Gastroesophageal sphincter (tissue), 4 donors: ENCODE results near the gene DECR2. TPM values are rescaled to one million over a fixed set of nuclear protein-coding genes. Genes with fewer than 3 reads are reported as not detected.

ENCODE experiments used
- ATAC-seq: fragments of 150-250 bp; one replicate; pipeline ENCODE4 v1.9.1; 2016; ENCODE audit warnings: mild to moderate bottlenecking, moderate library complexity
- H3K27ac ChIP-seq, 4 donors: fragments of 200-600 bp; sonication (generic) in 3 of 4; 1 replicate in 3 of 4; 2 replicates in 1 of 4; pipeline ENCODE4 v1.5.1; 2016 to 2019
- H3K27me3 ChIP-seq: fragments of 200-600 bp; sonication (generic); one replicate; pipeline ENCODE4 v1.5.1; 2019
- H3K36me3 ChIP-seq, 2 donors: fragments of 200-600 bp; sonication (generic); one replicate each; pipeline ENCODE4 v1.5.1; 2019; ENCODE audit warnings: control low read depth in 1 of 2
- H3K4me1 ChIP-seq, 3 donors: fragments of 200-600 bp; sonication (generic); 1 replicate in 2 of 3; 2 replicates in 1 of 3; pipeline ENCODE4 v1.5.1; 2016 to 2019; ENCODE audit warnings: control low read depth in 2 of 3
- H3K4me3 ChIP-seq, 2 donors: fragments of 200-600 bp; sonication (generic); one replicate each; pipeline ENCODE4 v1.5.1; 2019; ENCODE audit warnings: mild to moderate bottlenecking in 1 of 2, moderate library complexity in 1 of 2
- H3K9me3 ChIP-seq, 3 donors: fragments of 200-600 bp; sonication (generic); one replicate each; pipeline ENCODE4 v1.5.1; 2017 to 2019; ENCODE audit warnings: control low read depth in 2 of 3
- CTCF ChIP-seq, 4 experiments: fragments of 200-600 bp in 2 of 4; fragments of 450-650 bp in 2 of 4; sonication (generic) in 1 of 4; IDR thresholded peaks; one replicate each; pipeline ENCODE4 v1.5.1; 2017 to 2019; ENCODE audit warnings: antibody characterized with exemption in 4 of 4, mild to moderate bottlenecking in 2 of 4, moderate library complexity in 2 of 4
- EP300 ChIP-seq: sonication (generic); formaldehyde crosslinking; IDR thresholded peaks from one replicate; pipeline ENCODE4 v1.6.1; 2017; ENCODE audit warnings: antibody characterized with exemption, mild to moderate bottlenecking
- POLR2A ChIP-seq, 2 donors: fragments of 450-650 bp; IDR thresholded peaks; one replicate each; pipeline ENCODE4 v1.6.1; 2017; ENCODE audit warnings: antibody characterized with exemption in 2 of 2, mild to moderate bottlenecking in 2 of 2, moderate library complexity in 1 of 2
- POLR2AphosphoS5 ChIP-seq: sonication (generic); formaldehyde crosslinking; IDR thresholded peaks from one replicate; pipeline ENCODE4 v1.6.1; 2017; ENCODE audit warnings: antibody characterized with exemption
- WGBS, 2 donors: methylation state at CpG; one replicate each; pipeline ENCODE4 v1.1.5; 2018; ENCODE audit warnings: low coverage in 1 of 2; 5-methylcytosine and 5-hydroxymethylcytosine counted together
- total RNA-seq, 4 donors: library from RNA; depleted of rRNA; stranded (reverse); fragments of >200 nt; gene quantifications; one replicate each; pipeline ENCODE4 v1.1.0, GENCODE V29; 2016

Gene DECR2
- total RNA-seq, 4 donors from 2014 or later: 11.7 to 25.4 (median 19.9) TPM

GRCh38 chr16:405548-406506, 4.1 kb downstream of the DECR2 start:
- peaks cover 0 to 35% of the 10 kb centered on the region in 2 donors for H3K36me3 ChIP-seq
- H3K4me3 ChIP-seq: no peak overlapping the region
- 80 to 87% methylated on average over 1 to 3 of the region's 27 CpGs for WGBS, 2 donors
- H3K4me1 ChIP-seq: peaks cover 0 to 18% (median 3%) of the 10 kb centered on the region in 3 donors
- no peaks in the 10 kb centered on the region for H3K27me3 ChIP-seq
- H3K9me3 ChIP-seq: no peaks in the 10 kb centered on the region
- H3K27ac ChIP-seq: no peak overlapping the region
- TF ChIP-seq POLR2AphosphoS5: no peak
- no peak for TF ChIP-seq CTCF (IDR thresholded peaks at IDR 0.05)
- no peak for TF ChIP-seq EP300
- TF ChIP-seq POLR2A (IDR thresholded peaks at IDR 0.05): no peak
- ATAC-seq: no peak

GRCh38 chr16:407253-407652, 5.6 kb downstream of the DECR2 start:
- WGBS, 2 donors: no CpG with 5 or more reads among the region's 16 CpGs
- ATAC-seq: no peak
- H3K4me1 ChIP-seq: peaks cover 0 to 10% (median 1%) of the 10 kb centered on the region in 3 donors
- H3K4me3 ChIP-seq: no peak overlapping the region
- no peak overlapping the region for H3K27ac ChIP-seq
- no peaks in the 10 kb centered on the region for H3K27me3 ChIP-seq
- peaks cover 0 to 49% of the 10 kb centered on the region in 2 donors for H3K36me3 ChIP-seq
- H3K9me3 ChIP-seq: no peaks in the 10 kb centered on the region
- TF ChIP-seq POLR2AphosphoS5 (no peak), POLR2A (IDR thresholded peaks at IDR 0.05) (no peak), EP300 (no peak)

GRCh38 chr16:410516-411178, 9.0 kb downstream of the DECR2 start:
- no peaks in the 10 kb centered on the region for H3K27me3 ChIP-seq
- H3K36me3 ChIP-seq: peaks cover 0 to 50% of the 10 kb centered on the region in 2 donors
- H3K4me3 ChIP-seq: no peak overlapping the region
- WGBS, 2 donors: 100% methylated on average over 2 of the region's 36 CpGs; no CpG with 5 or more reads in 1 of the 2 donors
- no peak for ATAC-seq
- H3K4me1 ChIP-seq: no peaks in the 10 kb centered on the region
- no peak overlapping the region for H3K27ac ChIP-seq
- TF ChIP-seq POLR2A (IDR thresholded peaks at IDR 0.05): no peak
- TF ChIP-seq EP300: no peak
- no peak for TF ChIP-seq POLR2AphosphoS5
- no peak for TF ChIP-seq CTCF (IDR thresholded peaks at IDR 0.05)
- H3K9me3 ChIP-seq: no peaks in the 10 kb centered on the region

- Histone ChIP-seq H3K4me1 (no peaks in the 10 kb centered on the region), H3K36me3 (peaks cover 0 to 50% of the 10 kb centered on the region in 2 donors), H3K4me3 (no peak overlapping the region), H3K9me3 (no peaks in the 10 kb centered on the region), H3K27ac (no peak overlapping the region), H3K27me3 (no peaks in the 10 kb centered on the region)
- 90% methylated on average over 2 of the region's 26 CpGs; no CpG with 5 or more reads in 1 of the 2 donors for WGBS, 2 donors
- ATAC-seq: no peak
- TF ChIP-seq POLR2A (IDR thresholded peaks at IDR 0.05) (no peak), POLR2AphosphoS5 (no peak), CTCF (IDR thresholded peaks at IDR 0.05) (no peak), EP300 (no peak)
Observed at GRCh38 chr16:411576-412265, 10.0 kb downstream of the DECR2 start.
